Measurements from ENCODE around the gene LRP3. TPM values are rescaled to one million over a fixed set of nuclear protein-coding genes. Genes with fewer than 3 reads are reported as not detected.

The LRP3 gene
- total RNA-seq, 4 donors from 2014 or later, result 31.0 to 66.7 (median 38.5) TPM

- Histone ChIP-seq H3K27me3 (no peaks in the 10 kb centered on the region), H3K4me3 (peak overlapping the region; percentile 61 to 69), H3K9me3 (no peaks in the 10 kb centered on the region), H3K36me3 (no peaks in the 10 kb centered on the region), H3K27ac (peak overlapping the region; percentile 67 to 92 (median 90)), H3K4me1 (peaks cover 0 to 35% (median 19%) of the 10 kb centered on the region in 3 donors)
- 0% methylated on average over 19 of the region's 65 CpGs; no CpG with 5 or more reads in 1 of the 2 donors for WGBS, 2 donors (ENCODE audit: low coverage in 1 of 2)
- peak; percentile 95 for ATAC-seq
- TF ChIP-seq POLR2AphosphoS5 (IDR thresholded peaks at IDR 0.05) (peak; percentile 66), CTCF (IDR thresholded peaks at IDR 0.05) (peak in 2 of 4 experiments; percentile 52 to 65), POLR2A (IDR thresholded peaks at IDR 0.05) (peak; percentile 71 to 81), EP300 (IDR thresholded peaks at IDR 0.05) (no peak)
These were observed 17.3 kb upstream of the LRP3 start for GRCh38 chr19:33176670-33177416.

GRCh38 chr19:33177417-33177979 lies 16.6 kb upstream of the LRP3 start:
- no peaks in the 10 kb centered on the region for H3K9me3 ChIP-seq
- WGBS, 2 donors (ENCODE audit: low coverage in 1 of 2), result 0% methylated on average over 2 of the region's 38 CpGs; no CpG with 5 or more reads in 1 of the 2 donors
- no peaks in the 10 kb centered on the region for H3K27me3 ChIP-seq
- no peak for TF ChIP-seq EP300 (IDR thresholded peaks at IDR 0.05)
- peak; percentile 17 to 66 (median 55) for TF ChIP-seq CTCF (IDR thresholded peaks at IDR 0.05)
- no peak for TF ChIP-seq POLR2AphosphoS5 (IDR thresholded peaks at IDR 0.05)
- no peaks in the 10 kb centered on the region for H3K36me3 ChIP-seq
- peaks cover 0 to 35% (median 19%) of the 10 kb centered on the region in 3 donors for H3K4me1 ChIP-seq
- H3K4me3 ChIP-seq, result peak overlapping the region; percentile 61 to 69
- ATAC-seq, result no peak
- peak overlapping the region; percentile 35 to 92 (median 90) for H3K27ac ChIP-seq

GRCh38 chr19:33186431-33187182 lies 7.5 kb upstream of the LRP3 start:
- no peaks in the 10 kb centered on the region for H3K36me3 ChIP-seq
- peaks cover 0 to 13% (median 0%) of the 10 kb centered on the region in 3 donors for H3K4me1 ChIP-seq
- 66 to 79% methylated on average over 5 to 10 of the region's 11 CpGs for WGBS, 2 donors (ENCODE audit: low coverage in 1 of 2)
- H3K9me3 ChIP-seq, result no peaks in the 10 kb centered on the region
- ATAC-seq, result no peak
- H3K27me3 ChIP-seq, result no peaks in the 10 kb centered on the region
- TF ChIP-seq POLR2AphosphoS5 (IDR thresholded peaks at IDR 0.05) (no peak), EP300 (IDR thresholded peaks at IDR 0.05) (no peak), POLR2A (IDR thresholded peaks at IDR 0.05) (no peak), CTCF (IDR thresholded peaks at IDR 0.05) (no peak)
- H3K27ac ChIP-seq, result no peak overlapping the region
- H3K4me3 ChIP-seq, result no peak overlapping the region

GRCh38 chr19:33187183-33187540 lies 7.0 kb upstream of the LRP3 start:
- no peak for ATAC-seq
- Histone ChIP-seq H3K27ac (no peak overlapping the region), H3K9me3 (no peaks in the 10 kb centered on the region), H3K27me3 (no peaks in the 10 kb centered on the region), H3K36me3 (no peaks in the 10 kb centered on the region), H3K4me1 (peaks cover 0 to 13% (median 0%) of the 10 kb centered on the region in 3 donors), H3K4me3 (no peak overlapping the region)
- TF ChIP-seq POLR2A (IDR thresholded peaks at IDR 0.05) (no peak), EP300 (IDR thresholded peaks at IDR 0.05) (no peak), POLR2AphosphoS5 (IDR thresholded peaks at IDR 0.05) (no peak), CTCF (IDR thresholded peaks at IDR 0.05) (no peak)
- WGBS, 2 donors (ENCODE audit: low coverage in 1 of 2), result 61 to 63% methylated on average over 1 to 5 of the region's 8 CpGs
